Heart left ventricle (tissue), 13 donors: Measurements from ENCODE around the gene PCBP3.

Source experiments
- CTCF ChIP-seq, 12 donors: fragments of 200-600 bp; sonication (generic) in 4 of 12; IDR thresholded peaks; one replicate each; pipeline versions ENCODE4 v1.5.0 to v1.8.0; 2018 to 2022; ENCODE audit warnings: antibody characterized with exemption in 12 of 12, mild to moderate bottlenecking in 5 of 12
- POLR2A ChIP-seq, 2 donors: fragments of 450-650 bp; IDR thresholded peaks; one replicate each; pipeline ENCODE4 v1.6.1; 2017; ENCODE audit warnings: antibody characterized with exemption in 2 of 2, mild to moderate bottlenecking in 2 of 2, moderate library complexity in 2 of 2
- donor health status: ischemic (EF 13 %, LVEDD 7.1; RV severe dilation, severe dysfunction).
- donor health status: DM: no; HTN: yes; CAD: no.
- donor health status: DM: no; HTN: no; CAD: no.
- donor health status: ischemic (EF 25% LVEDD 6.9; RV normal size, moderate dysfunction).
- donor health status: ischemic (EF 25% LVEDD 5.7; RV mildly dilated, moderate dysfunction).
- donor health status: ischemic (EF 35%, LVEDD 5.7; RV mildly dilated, moderate dysfunction).
- donor health status: nonischemic (EF 11% LVEDD 7.7; RV severe dilation, severe dysfunction).
- donor health status: DM: yes; HTN: yes; CAD: no.
- donor health status: PGD.
- donor health status: ischemic (EF 29% LVEDD 5.4; RV normal size, mild dysfunction).
- donor health status: nonischemic (EF 23%, LVEDD 6.1; RV moderate dilation, normal function).

GRCh38 chr21:45787371-45787770, 143.8 kb downstream of the PCBP3 start:
- TF ChIP-seq CTCF (IDR thresholded peaks at IDR 0.05) (no peak), POLR2A (IDR thresholded peaks at IDR 0.05) (no peak)
